IPS-NIHi7 (cell line): ENCODE results near the gene TRIM33.
"Not testable (repeated sequence)": the region's sequence is repeated elsewhere in the genome, so short reads cannot be mapped to it uniquely, and the experiment has no call there.

Experiments used
- DNase-seq: peaks from one replicate; pipeline ENCODE4 v3.0.0; 2012; ENCODE audit warnings: mixed read lengths; ENCODE audit errors: extremely low spot score

The TRIM33 gene

DNA sequence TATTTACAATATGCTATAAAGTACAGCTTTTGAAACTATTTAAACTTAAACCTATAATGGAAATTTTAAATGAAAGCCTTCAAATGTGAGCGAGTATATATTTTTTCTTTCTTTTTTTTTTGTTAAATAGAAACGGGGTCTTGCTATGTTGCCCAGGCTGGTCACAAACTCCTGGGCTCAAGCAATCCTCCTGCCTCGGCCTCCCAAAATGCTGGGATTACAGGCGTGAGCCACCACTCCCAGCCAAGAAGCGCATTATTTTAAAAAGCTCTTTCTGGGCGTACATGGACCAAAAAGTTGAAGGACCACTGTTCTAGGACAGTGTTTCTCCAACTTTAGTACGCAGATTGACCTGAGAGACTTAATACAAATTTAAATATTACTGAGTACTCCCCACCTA lies 87.5 kb downstream of the TRIM33 start:
- DNase-seq = no peak

DNA sequence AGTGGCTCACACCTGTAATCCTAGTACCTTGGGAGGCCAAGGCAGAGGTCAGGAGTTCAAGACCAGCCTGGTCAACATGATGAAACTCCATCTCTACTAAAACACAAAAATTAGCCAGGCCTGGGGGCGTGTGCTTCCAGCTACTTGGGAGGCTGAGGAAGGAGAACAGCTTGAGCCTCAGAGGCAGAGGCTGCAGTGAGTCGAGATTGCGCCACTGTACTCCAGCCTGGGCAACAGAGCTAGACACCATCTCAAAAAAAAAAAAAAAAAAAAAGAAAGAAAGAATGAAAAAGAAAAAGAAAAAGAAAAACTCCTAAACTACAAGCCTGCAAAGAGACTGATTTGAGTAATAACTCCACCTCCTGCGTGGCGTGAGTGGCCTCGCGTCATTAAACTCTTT lies 92.1 kb downstream of the TRIM33 start:
- not testable (repeated sequence) for DNase-seq

GRCh38 chr1:114397601-114398000 lies 113.4 kb downstream of the TRIM33 start:
- DNase-seq = no peak

DNA sequence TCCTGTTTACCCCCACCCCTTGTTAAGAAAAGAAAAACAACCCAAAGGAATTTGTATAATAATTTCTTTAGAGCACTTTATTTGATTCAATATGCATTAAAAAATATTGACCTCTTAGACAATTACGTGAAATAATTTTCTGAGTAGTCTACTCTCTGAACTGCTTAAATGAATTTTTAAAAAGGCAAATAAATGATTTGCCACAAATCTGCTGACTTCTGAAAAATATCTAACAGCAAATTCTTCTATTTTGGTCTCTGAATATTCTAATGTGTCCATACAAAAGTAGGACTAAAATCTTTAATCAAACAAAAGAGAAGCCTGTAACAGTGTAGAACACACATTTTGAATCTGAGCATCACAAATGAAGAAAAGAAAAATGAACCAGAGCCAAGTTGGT lies 115.1 kb downstream of the TRIM33 start:
- no peak for DNase-seq

DNA sequence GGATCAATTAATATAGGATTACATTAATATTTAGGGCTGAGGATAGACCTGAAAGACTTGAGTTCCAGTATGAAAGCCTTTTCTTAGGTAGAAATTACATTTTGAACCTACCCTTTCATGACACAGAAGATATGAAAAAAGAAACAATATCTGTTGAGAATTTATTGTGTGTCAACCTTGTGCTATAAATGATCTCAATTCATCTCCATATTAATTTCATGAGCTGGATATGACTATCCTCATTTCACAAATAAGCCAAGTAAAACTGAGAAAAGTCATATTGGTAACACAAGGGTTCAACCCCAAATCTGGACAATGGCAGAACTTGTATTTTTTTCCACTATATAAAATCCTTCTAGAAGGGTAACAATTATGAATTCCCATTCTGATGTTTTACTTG lies 120.0 kb downstream of the TRIM33 start:
- no peak for DNase-seq

GRCh38 chr1:114390361-114390760 lies 120.6 kb downstream of the TRIM33 start:
- no peak for DNase-seq

- no peak for DNase-seq
These were observed 122.5 kb downstream of the TRIM33 start for GRCh38 chr1:114388432-114389003.

DNA sequence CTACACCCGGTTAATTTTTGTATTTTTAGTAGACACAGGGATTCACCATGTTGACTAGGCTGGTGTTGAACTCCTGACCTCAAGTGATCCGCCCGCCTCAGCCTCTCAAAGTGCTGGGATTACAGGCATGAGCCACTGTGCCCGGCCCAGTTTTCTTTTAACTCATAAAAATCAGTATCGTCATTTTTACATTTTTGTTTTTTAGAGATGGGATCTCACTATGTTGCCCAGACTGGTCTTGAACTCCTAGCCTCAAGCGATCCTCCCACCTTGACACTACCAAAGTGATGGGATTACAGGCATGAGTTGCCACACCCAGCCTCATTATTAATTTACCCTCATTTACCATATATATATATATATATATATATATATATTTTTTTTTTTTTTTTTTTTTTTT lies 123.4 kb downstream of the TRIM33 start:
- DNase-seq = not testable (repeated sequence)

DNA sequence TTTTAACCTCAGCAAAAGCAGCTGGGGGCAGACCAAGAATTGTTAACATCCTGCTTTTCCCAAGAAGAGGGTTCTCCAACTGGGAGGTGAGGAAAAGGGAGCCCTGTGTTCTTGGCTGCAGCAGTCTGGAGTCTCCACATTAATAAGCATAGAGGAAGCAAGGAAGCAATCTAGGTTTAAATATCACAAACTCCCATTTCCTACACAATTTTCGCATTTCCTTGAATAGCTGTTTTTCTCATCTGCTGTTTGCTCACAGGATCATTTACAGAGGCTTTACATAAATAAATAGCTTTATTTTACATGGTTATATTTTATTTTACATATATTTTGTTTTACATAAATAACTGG lies 124.0 kb downstream of the TRIM33 start:
- DNase-seq = no peak

- peak; percentile 24 for DNase-seq
These were observed 124.6 kb downstream of the TRIM33 start for GRCh38 chr1:114386129-114387009.

DNA sequence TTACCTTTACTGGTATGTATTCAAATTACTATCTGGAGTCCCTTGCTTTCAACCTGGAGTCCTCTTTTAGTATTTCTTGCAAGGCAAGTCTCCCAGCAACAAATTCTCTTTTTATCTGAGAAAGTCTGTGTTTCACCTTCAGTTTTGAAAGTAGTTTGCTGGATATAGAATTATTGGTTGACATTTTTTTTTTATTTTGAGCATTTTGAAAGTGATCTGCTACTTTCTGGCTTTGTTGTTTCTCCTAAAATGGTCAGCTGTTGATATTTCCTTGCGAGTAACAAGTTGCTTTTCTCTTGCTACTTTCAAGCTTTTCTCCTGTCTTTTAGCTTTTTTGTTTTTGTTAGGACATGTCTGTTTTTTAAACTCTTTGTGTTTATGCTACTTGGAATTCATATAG lies 126.1 kb downstream of the TRIM33 start:
- no peak for DNase-seq

- peak; percentile 13 for DNase-seq
These were observed 131.0 kb downstream of the TRIM33 start for GRCh38 chr1:114379987-114380386.

DNA sequence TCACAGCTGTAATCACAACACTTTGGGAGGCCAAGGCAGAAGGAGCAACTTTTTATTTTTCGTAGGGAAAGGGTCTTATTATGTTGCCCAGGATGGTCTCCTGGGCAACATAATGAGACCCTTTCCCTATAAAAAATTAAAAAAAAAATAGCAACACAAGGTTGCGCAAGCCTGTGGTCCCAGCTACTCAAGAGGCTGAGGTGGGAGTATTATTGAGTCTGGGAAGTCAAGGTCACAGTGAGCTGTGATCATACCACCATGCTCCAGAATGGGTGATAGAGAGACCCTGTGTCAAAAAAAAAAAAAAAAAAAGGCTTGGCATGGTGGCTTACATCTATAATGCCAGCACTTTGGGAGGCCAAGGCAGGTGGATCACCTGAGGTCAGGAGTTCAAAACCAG lies 131.6 kb downstream of the TRIM33 start:
- DNase-seq = no peak

- DNase-seq = no peak
These were observed 133.6 kb downstream of the TRIM33 start for GRCh38 chr1:114377356-114377755.

DNA sequence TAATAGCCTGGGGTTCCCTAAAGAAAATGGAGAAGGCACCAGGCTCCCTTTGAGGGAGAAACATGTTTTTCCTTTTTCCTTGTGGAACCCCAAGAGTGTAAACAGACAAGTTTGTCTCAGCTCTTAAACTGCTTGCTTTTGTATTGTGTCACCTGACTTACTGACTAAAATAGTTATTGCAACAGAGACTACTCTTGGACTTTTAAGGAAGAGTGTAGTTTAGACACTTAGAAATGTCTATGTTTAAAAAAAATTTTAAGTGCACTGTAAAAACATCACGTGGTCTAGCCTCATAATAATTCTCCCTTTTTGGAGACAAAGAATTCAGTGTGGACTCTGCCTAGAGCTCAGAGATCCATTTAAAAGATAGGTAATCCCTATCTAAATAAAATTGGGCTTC lies 141.1 kb downstream of the TRIM33 start:
- DNase-seq = no peak

- not testable (repeated sequence) for DNase-seq
These were observed 141.6 kb downstream of the TRIM33 start for GRCh38 chr1:114369266-114369919.

DNA sequence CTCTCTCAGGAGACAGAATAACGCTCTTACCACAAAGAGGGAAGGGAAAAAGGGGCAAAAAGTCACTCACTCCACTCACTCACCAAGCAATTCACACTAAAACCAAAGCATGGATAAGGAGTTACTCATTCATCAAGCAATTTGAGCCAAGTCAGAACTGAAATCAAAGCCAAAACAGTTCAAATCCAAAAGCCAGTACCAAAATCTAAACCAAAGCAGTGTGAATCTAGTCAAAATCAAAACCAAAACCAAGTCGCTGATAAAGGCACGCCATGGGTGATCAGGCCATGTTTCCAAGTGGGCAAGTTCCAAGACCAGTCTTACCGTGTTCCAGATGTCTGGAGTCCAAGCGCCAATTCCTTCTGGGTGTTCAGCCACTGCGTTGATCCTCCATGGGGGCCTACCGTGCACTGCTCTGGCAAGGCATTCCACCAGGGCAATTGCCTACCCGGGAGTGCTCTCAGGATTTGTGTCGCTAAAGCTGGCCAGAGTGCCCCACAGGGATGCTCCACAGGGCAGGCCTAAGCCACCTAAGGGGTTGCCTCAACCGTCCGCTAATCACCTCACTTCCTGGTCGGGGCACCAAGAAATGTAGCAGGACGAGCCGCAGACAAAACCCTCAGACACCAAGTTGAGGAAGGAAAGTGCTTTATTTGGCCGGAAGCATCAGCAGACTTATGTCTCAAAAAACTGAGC lies 142.3 kb downstream of the TRIM33 start:
- DNase-seq = no peak

DNA sequence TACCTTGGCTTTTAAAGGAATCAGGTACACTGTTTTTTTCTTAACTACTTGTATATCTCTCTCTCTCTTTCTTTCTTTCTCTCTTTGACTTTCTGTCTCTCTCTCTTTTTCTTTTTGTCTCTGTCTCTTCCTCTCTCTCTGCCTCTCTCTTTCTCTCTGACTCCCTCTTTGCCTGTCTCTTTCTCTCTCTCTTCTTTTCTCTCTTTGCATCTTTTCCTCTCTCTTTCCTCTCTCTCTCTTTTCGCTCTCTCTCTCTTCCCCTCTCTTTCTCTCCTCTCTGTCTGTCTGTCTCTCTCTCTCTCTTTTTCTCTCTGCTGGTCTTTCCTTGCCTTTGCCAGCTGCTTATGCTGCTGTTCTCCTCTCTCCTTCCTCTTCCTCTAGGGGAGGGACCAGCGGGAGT lies 143.2 kb downstream of the TRIM33 start:
- DNase-seq = no peak

- not testable (repeated sequence) for DNase-seq
These were observed 147.8 kb downstream of the TRIM33 start for GRCh38 chr1:114363230-114363629.

- no peak for DNase-seq
These were observed 151.2 kb downstream of the TRIM33 start for GRCh38 chr1:114359791-114360190.

- DNase-seq = no peak
These were observed 155.8 kb downstream of the TRIM33 start for GRCh38 chr1:114355240-114355639.

GRCh38 chr1:114353262-114353661 lies 157.7 kb downstream of the TRIM33 start:
- DNase-seq = peak; percentile 31
